ENCODE results near the gene IL20RB. TPM values are rescaled to one million over a fixed set of nuclear protein-coding genes. Genes with fewer than 3 reads are reported as not detected.
A peak's percentile ranks its signal among the peaks of the same experiment; 100 is the strongest.

Gene IL20RB
- total RNA-seq (1 to 10 TPM; 2.9 to 3.6 TPM), polyA plus RNA-seq (under 1 TPM in 1 of 2 donors, not detected in 1; 0.90 TPM)
- long read RNA-seq, donor 1, partial matches to known transcripts, result 0 of 2 reads
- long read RNA-seq, donor 1, other reads (novel, unspliced or antisense), result 0 of 2 reads
- long read RNA-seq, donor 2, partial matches to known transcripts, result 0 of 3 reads
- long read RNA-seq, donor 2, other reads (novel, unspliced or antisense), result 3 of 3 reads

DNA sequence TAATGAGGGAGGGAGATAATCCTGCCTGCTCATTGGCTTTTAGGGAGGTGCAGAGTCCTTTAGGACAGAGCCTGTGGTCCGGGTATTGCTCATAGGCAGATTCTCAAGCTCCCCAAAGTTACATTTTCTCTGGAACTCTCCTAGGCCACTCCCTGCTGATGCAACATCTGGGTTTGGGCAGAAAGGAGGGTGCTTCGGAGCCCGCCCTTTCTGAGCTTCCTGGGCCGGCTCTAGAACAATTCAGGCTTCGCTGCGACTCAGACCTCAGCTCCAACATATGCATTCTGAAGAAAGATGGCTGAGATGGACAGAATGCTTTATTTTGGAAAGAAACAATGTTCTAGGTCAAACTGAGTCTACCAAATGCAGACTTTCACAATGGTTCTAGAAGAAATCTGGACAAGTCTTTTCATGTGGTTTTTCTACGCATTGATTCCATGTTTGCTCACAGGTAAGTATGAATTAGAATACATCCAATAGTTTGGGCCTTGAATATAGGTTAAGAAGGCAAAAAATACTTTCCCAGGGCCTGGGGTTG is at the start of gene IL20RB:
TSS of gene IL20RB (plus strand) at position 233 of the 538 bp plus-strand sequence. CDS start at position 364, 131 bp downstream.
- H3K27ac ChIP-seq (ENCODE audit: low read depth in 1 of 2, low read length in 2 of 2), result no peak within 1 kb of the TSS
- DNase-seq, result no peak
- WGBS, 2 donors, result 94% methylated on average over 7 of the region's 7 CpGs

DNA sequence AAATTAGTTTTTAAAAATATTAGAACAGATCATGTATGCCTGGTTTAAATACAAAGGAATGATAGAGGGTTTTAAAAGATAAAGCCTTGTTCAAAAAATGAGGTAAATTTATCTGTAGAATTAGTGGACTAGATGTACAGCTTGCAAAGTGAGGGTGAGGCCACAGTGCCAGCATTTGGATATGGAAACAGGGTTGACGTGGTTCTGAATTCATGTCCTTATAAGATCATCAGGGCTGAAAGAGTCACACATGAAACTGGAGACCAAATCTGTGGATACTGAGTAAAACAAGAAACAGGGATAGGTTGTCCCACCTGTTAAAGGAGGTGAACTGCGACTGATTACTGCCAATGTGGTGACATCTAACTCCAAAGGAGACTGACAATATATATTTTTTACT is 49.5 kb upstream of the IL20RB start:
- Histone ChIP-seq H3K9me3 (ENCODE audit: control insufficient read depth, low read length) (peaks cover 3% of the 10 kb centered on the region), H3K27ac (ENCODE audit: low read depth in 1 of 2, low read length in 2 of 2) (no peak overlapping the region), H3K4me1 (ENCODE audit: control insufficient read depth in 1 of 2, insufficient read depth in 2 of 2, low read length in 2 of 2) (no peaks in the 10 kb centered on the region), H3K27me3 (ENCODE audit: control insufficient read depth in 1 of 2, insufficient read depth in 2 of 2, low read length in 1 of 2) (no peaks in the 10 kb centered on the region), H3K4me3 (ENCODE audit: low read length in 2 of 2) (no peak overlapping the region), H3K36me3 (ENCODE audit: control insufficient read depth in 1 of 2, insufficient read depth in 2 of 2, low read length in 1 of 2) (no peaks in the 10 kb centered on the region)
- intact Hi-C loops (cut with DNase I), result no loop called here
- DNase-seq (no peak), ATAC-seq (ENCODE audit: low FRiP score) (no peak)
- 88 to 92% methylated on average over 2 of the region's 2 CpGs for WGBS, 2 donors

More for the DNA sequence above, at the start of gene IL20RB:
- no peak within 1 kb of the TSS for H3K4me3 ChIP-seq (ENCODE audit: low read length in 2 of 2)
- intact Hi-C loops (cut with DNase I), result no loop called here
- peak; percentile 44 for ATAC-seq (ENCODE audit: low FRiP score)
- no peaks in the 10 kb centered on the region for H3K27me3 ChIP-seq (ENCODE audit: control insufficient read depth in 1 of 2, insufficient read depth in 2 of 2, low read length in 1 of 2)
- H3K36me3 ChIP-seq (ENCODE audit: control insufficient read depth in 1 of 2, insufficient read depth in 2 of 2, low read length in 1 of 2), result no peaks in the 10 kb centered on the region
- peaks cover 0 to 4% of the 10 kb centered on the region in 2 donors for H3K4me1 ChIP-seq (ENCODE audit: control insufficient read depth in 1 of 2, insufficient read depth in 2 of 2, low read length in 2 of 2)
- H3K9me3 ChIP-seq (ENCODE audit: control insufficient read depth, low read length), result no peaks in the 10 kb centered on the region

DNA sequence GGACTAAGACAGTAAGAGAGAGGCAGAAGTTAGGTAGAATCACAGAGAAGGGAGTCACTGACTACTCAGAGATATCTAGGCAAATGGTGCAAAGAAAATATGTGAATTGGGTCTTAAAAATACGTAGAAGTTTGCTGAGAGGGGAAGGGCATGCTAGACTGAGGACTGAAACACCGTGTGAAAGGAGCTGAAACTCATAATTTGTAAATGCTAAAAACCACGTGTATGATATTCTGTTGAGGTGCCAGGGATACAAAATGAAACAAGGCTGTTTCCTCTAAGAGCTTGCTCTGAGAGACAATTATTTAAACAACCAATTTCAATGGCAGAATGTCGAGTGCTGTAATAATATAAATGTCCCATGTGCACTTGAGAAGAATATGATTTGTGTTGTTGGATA is 48.6 kb upstream of the IL20RB start:
- intact Hi-C loops (cut with DNase I), result no loop called here

DNA sequence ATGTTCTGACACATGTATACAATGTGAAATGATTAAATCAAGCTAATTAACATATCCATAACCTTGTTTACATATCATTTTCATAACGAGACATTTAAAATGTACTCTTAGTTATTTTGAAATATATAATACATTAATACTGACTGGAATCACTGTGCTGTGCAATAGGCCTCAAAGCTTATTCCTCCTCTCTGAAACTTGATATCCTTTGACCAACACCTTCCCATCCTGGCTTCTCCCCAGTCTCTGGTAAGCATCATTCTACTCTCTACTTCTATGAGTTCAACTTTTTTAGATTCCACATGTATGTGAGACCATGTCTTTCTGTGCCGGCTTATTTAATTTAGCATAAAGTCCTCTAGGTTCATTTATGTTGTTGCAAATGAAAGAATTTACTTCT is 47.1 kb upstream of the IL20RB start:
- Histone ChIP-seq H3K9me3 (ENCODE audit: control insufficient read depth, low read length) (no peaks in the 10 kb centered on the region), H3K4me1 (ENCODE audit: control insufficient read depth in 1 of 2, insufficient read depth in 2 of 2, low read length in 2 of 2) (no peaks in the 10 kb centered on the region), H3K27me3 (ENCODE audit: control insufficient read depth in 1 of 2, insufficient read depth in 2 of 2, low read length in 1 of 2) (no peaks in the 10 kb centered on the region), H3K36me3 (ENCODE audit: control insufficient read depth in 1 of 2, insufficient read depth in 2 of 2, low read length in 1 of 2) (no peaks in the 10 kb centered on the region), H3K27ac (ENCODE audit: low read depth in 1 of 2, low read length in 2 of 2) (no peak overlapping the region), H3K4me3 (ENCODE audit: low read length in 2 of 2) (no peak overlapping the region)
- DNase-seq (no peak), ATAC-seq (ENCODE audit: low FRiP score) (no peak)
- 91 to 96% methylated on average over 2 of the region's 2 CpGs for WGBS, 2 donors
- intact Hi-C loops (cut with DNase I), result no loop called here

More for the DNA sequence above, 48.6 kb upstream of the IL20RB start:
- no peak for DNase-seq
- ATAC-seq (ENCODE audit: low FRiP score), result no peak
- Histone ChIP-seq H3K4me3 (ENCODE audit: low read length in 2 of 2) (no peak overlapping the region), H3K9me3 (ENCODE audit: control insufficient read depth, low read length) (peaks cover 1% of the 10 kb centered on the region), H3K27me3 (ENCODE audit: control insufficient read depth in 1 of 2, insufficient read depth in 2 of 2, low read length in 1 of 2) (no peaks in the 10 kb centered on the region), H3K4me1 (ENCODE audit: control insufficient read depth in 1 of 2, insufficient read depth in 2 of 2, low read length in 2 of 2) (no peaks in the 10 kb centered on the region), H3K36me3 (ENCODE audit: control insufficient read depth in 1 of 2, insufficient read depth in 2 of 2, low read length in 1 of 2) (no peaks in the 10 kb centered on the region), H3K27ac (ENCODE audit: low read depth in 1 of 2, low read length in 2 of 2) (no peak overlapping the region)
- WGBS, 2 donors, result 59 to 64% methylated on average over 4 of the region's 4 CpGs

DNA sequence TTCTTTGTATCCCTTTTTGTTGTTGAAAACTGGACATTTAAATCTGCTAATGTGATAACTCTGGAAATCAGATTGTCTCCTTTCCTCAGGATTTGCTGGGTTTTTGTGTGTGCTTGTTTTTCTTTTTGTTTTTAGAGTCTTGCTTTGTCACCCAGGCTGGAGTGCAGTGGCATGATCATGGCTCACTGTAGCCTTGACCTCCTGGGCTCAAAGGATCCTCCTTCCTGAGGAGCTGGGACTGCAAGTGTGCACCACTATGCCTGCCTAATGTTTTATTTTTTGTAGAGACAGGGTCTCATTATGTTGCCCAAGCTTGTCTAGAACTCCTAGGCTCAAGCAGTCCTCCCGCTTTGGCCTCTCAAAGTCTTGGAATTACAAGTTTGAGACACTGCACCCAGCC is 44.6 kb upstream of the IL20RB start:
- Histone ChIP-seq H3K36me3 (ENCODE audit: control insufficient read depth in 1 of 2, insufficient read depth in 2 of 2, low read length in 1 of 2) (no peaks in the 10 kb centered on the region), H3K27me3 (ENCODE audit: control insufficient read depth in 1 of 2, insufficient read depth in 2 of 2, low read length in 1 of 2) (no peaks in the 10 kb centered on the region), H3K9me3 (ENCODE audit: control insufficient read depth, low read length) (no peaks in the 10 kb centered on the region), H3K4me1 (ENCODE audit: control insufficient read depth in 1 of 2, insufficient read depth in 2 of 2, low read length in 2 of 2) (no peaks in the 10 kb centered on the region), H3K4me3 (ENCODE audit: low read length in 2 of 2) (no peak overlapping the region), H3K27ac (ENCODE audit: low read depth in 1 of 2, low read length in 2 of 2) (no peak overlapping the region)
- 100% methylated on average over 1 of the region's 1 CpG for WGBS, 2 donors
- intact Hi-C loops (cut with DNase I), result no loop called here
- no peak for DNase-seq
- no peak for ATAC-seq (ENCODE audit: low FRiP score)

DNA sequence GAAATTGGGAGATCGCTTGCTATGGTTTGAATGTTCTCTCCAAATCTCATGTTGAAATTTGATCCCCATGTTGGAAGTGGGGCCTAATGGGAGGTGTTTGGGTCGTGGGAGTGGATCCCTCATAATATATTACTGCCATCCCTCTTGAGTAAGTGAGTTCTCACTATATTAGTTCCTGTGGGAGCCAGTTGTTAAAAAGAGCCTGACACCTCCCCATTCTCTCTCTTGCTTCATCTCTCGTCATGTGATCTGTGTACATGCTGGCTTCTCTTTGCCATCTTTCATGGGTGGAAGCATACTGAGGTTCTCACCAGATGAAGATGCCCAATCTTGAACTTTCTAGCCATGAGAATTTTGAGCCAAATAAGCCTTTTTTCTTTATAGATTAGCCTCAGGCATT is 43.0 kb upstream of the IL20RB start:
- intact Hi-C loops (cut with DNase I), result no loop called here
- WGBS, 2 donors, result 76 to 90% methylated on average over 3 of the region's 3 CpGs
- no peak for DNase-seq

DNA sequence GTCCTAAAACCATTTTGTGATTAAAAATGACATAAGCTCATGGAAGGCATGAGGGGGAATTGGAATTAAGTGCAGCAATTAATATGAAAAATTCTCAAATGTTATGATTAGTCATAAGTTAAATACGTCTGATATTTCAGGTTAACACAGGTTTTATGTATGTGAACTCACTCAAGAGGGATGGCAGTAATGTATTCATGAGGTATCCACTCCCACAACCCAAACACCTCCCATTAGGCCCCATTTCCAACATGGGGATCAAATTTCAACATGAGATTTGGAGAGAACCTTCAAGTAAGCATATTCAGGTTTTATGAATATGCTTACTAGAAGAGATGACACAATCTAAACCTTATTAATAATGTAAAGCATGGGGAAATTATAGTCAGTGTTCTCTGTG is 41.6 kb upstream of the IL20RB start:
- Histone ChIP-seq H3K4me3 (ENCODE audit: low read length in 2 of 2) (no peak overlapping the region), H3K4me1 (ENCODE audit: control insufficient read depth in 1 of 2, insufficient read depth in 2 of 2, low read length in 2 of 2) (no peaks in the 10 kb centered on the region), H3K27ac (ENCODE audit: low read depth in 1 of 2, low read length in 2 of 2) (no peak overlapping the region), H3K9me3 (ENCODE audit: control insufficient read depth, low read length) (no peaks in the 10 kb centered on the region), H3K27me3 (ENCODE audit: control insufficient read depth in 1 of 2, insufficient read depth in 2 of 2, low read length in 1 of 2) (no peaks in the 10 kb centered on the region), H3K36me3 (ENCODE audit: control insufficient read depth in 1 of 2, insufficient read depth in 2 of 2, low read length in 1 of 2) (no peaks in the 10 kb centered on the region)
- DNase-seq, result no peak
- WGBS, 2 donors, result 94% methylated on average over 1 of the region's 1 CpG
- ATAC-seq (ENCODE audit: low FRiP score), result no peak
- intact Hi-C loops (cut with DNase I), result no loop called here

More for the DNA sequence above, 43.0 kb upstream of the IL20RB start:
- ATAC-seq (ENCODE audit: low FRiP score), result no peak
- Histone ChIP-seq H3K4me1 (ENCODE audit: control insufficient read depth in 1 of 2, insufficient read depth in 2 of 2, low read length in 2 of 2) (no peaks in the 10 kb centered on the region), H3K27ac (ENCODE audit: low read depth in 1 of 2, low read length in 2 of 2) (no peak overlapping the region), H3K9me3 (ENCODE audit: control insufficient read depth, low read length) (no peaks in the 10 kb centered on the region), H3K27me3 (ENCODE audit: control insufficient read depth in 1 of 2, insufficient read depth in 2 of 2, low read length in 1 of 2) (no peaks in the 10 kb centered on the region), H3K36me3 (ENCODE audit: control insufficient read depth in 1 of 2, insufficient read depth in 2 of 2, low read length in 1 of 2) (no peaks in the 10 kb centered on the region), H3K4me3 (ENCODE audit: low read length in 2 of 2) (no peak overlapping the region)

- Histone ChIP-seq H3K4me3 (ENCODE audit: low read length in 2 of 2) (no peak overlapping the region), H3K4me1 (ENCODE audit: control insufficient read depth in 1 of 2, insufficient read depth in 2 of 2, low read length in 2 of 2) (peaks cover 0 to 3% of the 10 kb centered on the region in 2 donors), H3K9me3 (ENCODE audit: control insufficient read depth, low read length) (no peaks in the 10 kb centered on the region), H3K36me3 (ENCODE audit: control insufficient read depth in 1 of 2, insufficient read depth in 2 of 2, low read length in 1 of 2) (no peaks in the 10 kb centered on the region), H3K27ac (ENCODE audit: low read depth in 1 of 2, low read length in 2 of 2) (no peak overlapping the region), H3K27me3 (ENCODE audit: control insufficient read depth in 1 of 2, insufficient read depth in 2 of 2, low read length in 1 of 2) (no peaks in the 10 kb centered on the region)
- intact Hi-C loops (cut with DNase I), result no loop called here
- no peak for ATAC-seq (ENCODE audit: low FRiP score)
- WGBS, 2 donors, result 69 to 75% methylated on average over 1 of the region's 1 CpG
- no peak for DNase-seq
These were observed 37.8 kb upstream of the IL20RB start for GRCh38 chr3:136919799-136920580.
